SKM-1 treated with dmso at 0.1 percent for 144 hours (cell line): ENCODE measurements around the gene CAMKMT.

Experiments used
- DNase-seq: peaks from one replicate; lab custom pipeline; 2025; ENCODE audit not compliant: unreplicated experiment; lab: John Stamatoyannopoulos, UW

Gene CAMKMT

GRCh38 chr2:44789446-44789845 is 427.7 kb downstream of the CAMKMT start:
- DNase-seq = no peak

- no peak for DNase-seq
These were observed 428.4 kb downstream of the CAMKMT start for GRCh38 chr2:44789971-44790721.

- DNase-seq = no peak
These were observed 431.6 kb downstream of the CAMKMT start for GRCh38 chr2:44793322-44793870.

GRCh38 chr2:44796771-44797170 is 435.0 kb downstream of the CAMKMT start:
- DNase-seq = no peak

GRCh38 chr2:44798139-44798659 is 436.5 kb downstream of the CAMKMT start:
- DNase-seq = no peak

- DNase-seq = no peak
These were observed 437.4 kb downstream of the CAMKMT start for GRCh38 chr2:44799105-44799504.

- no peak for DNase-seq
These were observed 438.0 kb downstream of the CAMKMT start for GRCh38 chr2:44799754-44800153.

- no peak for DNase-seq
These were observed 439.6 kb downstream of the CAMKMT start for GRCh38 chr2:44801289-44801840.

GRCh38 chr2:44801841-44802776 is 440.4 kb downstream of the CAMKMT start:
- DNase-seq = no peak

- no peak for DNase-seq
These were observed 441.2 kb downstream of the CAMKMT start for GRCh38 chr2:44802777-44803424.

GRCh38 chr2:44804406-44805265 is 442.9 kb downstream of the CAMKMT start:
- DNase-seq = peak; percentile 4

- no peak for DNase-seq
These were observed 443.9 kb downstream of the CAMKMT start for GRCh38 chr2:44805401-44806235.

- DNase-seq = no peak
These were observed 445.7 kb downstream of the CAMKMT start for GRCh38 chr2:44807201-44808025.

- no peak for DNase-seq
These were observed 449.3 kb downstream of the CAMKMT start for GRCh38 chr2:44810892-44811530.

GRCh38 chr2:44813165-44813564 is 451.4 kb downstream of the CAMKMT start:
- no peak for DNase-seq

GRCh38 chr2:44813658-44814057 is 451.9 kb downstream of the CAMKMT start:
- no peak for DNase-seq

- DNase-seq = no peak
These were observed 455.5 kb downstream of the CAMKMT start for GRCh38 chr2:44817256-44817655.
